ENCODE results near the gene EFS. TPM values are rescaled to one million over a fixed set of nuclear protein-coding genes. Genes with fewer than 3 reads are reported as not detected.
A peak's percentile ranks its signal among the peaks of the same experiment; 100 is the strongest.

EFS gene
- total and polyA plus RNA-seq, 2 experiments from 2014 or later = 16.7 to 36.6 TPM

DNA sequence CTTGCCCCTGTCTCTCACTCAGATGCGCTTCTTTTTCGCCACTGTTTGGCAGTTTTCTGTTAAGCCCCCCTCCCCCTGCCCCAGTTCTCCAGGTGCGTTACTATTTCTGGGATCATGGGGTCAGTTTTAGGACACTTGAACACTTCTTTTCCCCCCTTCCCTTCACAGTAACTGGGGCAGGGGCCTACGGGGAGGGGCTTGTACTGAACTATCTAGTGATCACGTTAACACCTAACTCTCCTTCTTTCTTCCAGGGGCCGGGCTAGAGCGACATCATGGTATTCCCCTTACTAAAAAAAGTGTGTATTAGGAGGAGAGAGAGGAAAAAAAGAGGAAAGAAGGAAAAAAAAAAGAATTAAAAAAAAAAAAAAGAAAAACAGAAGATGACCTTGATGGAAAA lies 40.0 kb downstream of the EFS start:
- H3K9me3 ChIP-seq (ENCODE audit: low read depth) = no peaks in the 10 kb centered on the region
- TF ChIP-seq, protein P1, sequence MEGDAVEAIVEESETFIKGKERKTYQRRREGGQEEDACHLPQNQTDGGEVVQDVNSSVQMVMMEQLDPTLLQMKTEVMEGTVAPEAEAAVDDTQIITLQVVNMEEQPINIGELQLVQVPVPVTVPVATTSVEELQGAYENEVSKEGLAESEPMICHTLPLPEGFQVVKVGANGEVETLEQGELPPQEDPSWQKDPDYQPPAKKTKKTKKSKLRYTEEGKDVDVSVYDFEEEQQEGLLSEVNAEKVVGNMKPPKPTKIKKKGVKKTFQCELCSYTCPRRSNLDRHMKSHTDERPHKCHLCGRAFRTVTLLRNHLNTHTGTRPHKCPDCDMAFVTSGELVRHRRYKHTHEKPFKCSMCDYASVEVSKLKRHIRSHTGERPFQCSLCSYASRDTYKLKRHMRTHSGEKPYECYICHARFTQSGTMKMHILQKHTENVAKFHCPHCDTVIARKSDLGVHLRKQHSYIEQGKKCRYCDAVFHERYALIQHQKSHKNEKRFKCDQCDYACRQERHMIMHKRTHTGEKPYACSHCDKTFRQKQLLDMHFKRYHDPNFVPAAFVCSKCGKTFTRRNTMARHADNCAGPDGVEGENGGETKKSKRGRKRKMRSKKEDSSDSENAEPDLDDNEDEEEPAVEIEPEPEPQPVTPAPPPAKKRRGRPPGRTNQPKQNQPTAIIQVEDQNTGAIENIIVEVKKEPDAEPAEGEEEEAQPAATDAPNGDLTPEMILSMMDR (IDR thresholded peaks at IDR 0.05; ENCODE audit: low read depth, low read length) = no peak
- peak overlapping the region; percentile 64 for H3K27ac ChIP-seq
- H3K4me3 ChIP-seq = no peak overlapping the region
- H3K4me1 ChIP-seq (ENCODE audit: low read depth) = peaks cover 15% of the 10 kb centered on the region
- H3K36me3 ChIP-seq = peaks cover 24% of the 10 kb centered on the region
- H3K27me3 ChIP-seq = no peaks in the 10 kb centered on the region
- DNase-seq (ENCODE audit: low read depth in 1 of 2, low spot score in 1 of 2) = no peak

DNA sequence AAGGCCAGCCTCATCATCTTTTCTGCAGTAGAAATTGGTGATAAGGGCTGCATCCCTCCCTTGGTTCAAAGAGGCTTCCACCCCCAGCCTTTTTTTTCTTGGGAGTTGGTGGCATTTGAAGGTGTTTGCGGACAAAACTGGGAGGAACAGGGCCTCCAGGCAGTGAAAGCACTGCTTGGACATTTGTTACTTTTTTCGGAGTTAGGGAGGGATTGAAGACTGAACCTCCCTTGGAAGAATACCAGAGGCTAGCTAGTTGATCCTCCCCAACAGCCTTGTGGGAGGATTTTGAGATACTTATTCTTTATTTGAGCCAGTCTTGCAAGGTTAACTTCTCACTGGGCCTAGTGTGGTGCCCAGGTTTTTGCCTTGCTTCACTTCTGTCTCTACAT lies 40.5 kb downstream of the EFS start:
- no peaks in the 10 kb centered on the region for H3K27me3 ChIP-seq
- TF ChIP-seq, protein P1 (IDR thresholded peaks at IDR 0.05; ENCODE audit: low read depth, low read length) = no peak
- H3K9me3 ChIP-seq (ENCODE audit: low read depth) = no peaks in the 10 kb centered on the region
- no peak for DNase-seq (ENCODE audit: low read depth in 1 of 2, low spot score in 1 of 2)
- H3K4me3 ChIP-seq = no peak overlapping the region
- H3K27ac ChIP-seq = peak overlapping the region; percentile 64
- peaks cover 24% of the 10 kb centered on the region for H3K36me3 ChIP-seq
- H3K4me1 ChIP-seq (ENCODE audit: low read depth) = peaks cover 15% of the 10 kb centered on the region

DNA sequence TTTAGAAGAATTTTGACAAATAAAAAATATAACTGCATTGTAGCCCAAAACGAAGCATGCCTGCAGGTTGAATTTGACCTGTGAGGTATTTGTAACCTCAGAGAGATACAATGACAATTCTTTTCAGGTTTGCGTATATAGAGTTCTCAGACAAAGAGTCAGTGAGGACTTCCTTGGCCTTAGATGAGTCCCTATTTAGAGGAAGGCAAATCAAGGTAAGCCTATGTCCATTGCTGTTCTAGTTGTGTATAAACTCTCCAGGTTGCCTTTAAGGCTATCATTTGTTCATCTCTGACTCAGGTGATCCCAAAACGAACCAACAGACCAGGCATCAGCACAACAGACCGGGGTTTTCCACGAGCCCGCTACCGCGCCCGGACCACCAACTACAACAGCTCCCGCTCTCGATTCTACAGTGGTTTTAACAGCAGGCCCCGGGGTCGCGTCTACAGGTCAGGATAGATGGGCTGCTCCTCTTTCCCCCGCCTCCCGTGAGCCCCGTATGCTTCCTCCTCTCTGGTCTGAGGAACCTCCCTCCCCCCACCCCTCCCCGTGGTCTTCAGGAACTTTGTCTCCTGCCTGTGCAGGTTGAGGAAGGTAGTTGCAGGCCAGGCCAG lies 41.0 kb downstream of the EFS start:
- H3K4me1 ChIP-seq (ENCODE audit: low read depth) = peaks cover 15% of the 10 kb centered on the region
- H3K27ac ChIP-seq = peak overlapping the region; percentile 99
- H3K4me3 ChIP-seq = no peak overlapping the region
- no peaks in the 10 kb centered on the region for H3K27me3 ChIP-seq
- no peak for DNase-seq (ENCODE audit: low read depth in 1 of 2, low spot score in 1 of 2)
- peaks cover 24% of the 10 kb centered on the region for H3K36me3 ChIP-seq
- TF ChIP-seq, protein P1 (IDR thresholded peaks at IDR 0.05; ENCODE audit: low read depth, low read length) = no peak
- H3K9me3 ChIP-seq (ENCODE audit: low read depth) = no peaks in the 10 kb centered on the region

DNA sequence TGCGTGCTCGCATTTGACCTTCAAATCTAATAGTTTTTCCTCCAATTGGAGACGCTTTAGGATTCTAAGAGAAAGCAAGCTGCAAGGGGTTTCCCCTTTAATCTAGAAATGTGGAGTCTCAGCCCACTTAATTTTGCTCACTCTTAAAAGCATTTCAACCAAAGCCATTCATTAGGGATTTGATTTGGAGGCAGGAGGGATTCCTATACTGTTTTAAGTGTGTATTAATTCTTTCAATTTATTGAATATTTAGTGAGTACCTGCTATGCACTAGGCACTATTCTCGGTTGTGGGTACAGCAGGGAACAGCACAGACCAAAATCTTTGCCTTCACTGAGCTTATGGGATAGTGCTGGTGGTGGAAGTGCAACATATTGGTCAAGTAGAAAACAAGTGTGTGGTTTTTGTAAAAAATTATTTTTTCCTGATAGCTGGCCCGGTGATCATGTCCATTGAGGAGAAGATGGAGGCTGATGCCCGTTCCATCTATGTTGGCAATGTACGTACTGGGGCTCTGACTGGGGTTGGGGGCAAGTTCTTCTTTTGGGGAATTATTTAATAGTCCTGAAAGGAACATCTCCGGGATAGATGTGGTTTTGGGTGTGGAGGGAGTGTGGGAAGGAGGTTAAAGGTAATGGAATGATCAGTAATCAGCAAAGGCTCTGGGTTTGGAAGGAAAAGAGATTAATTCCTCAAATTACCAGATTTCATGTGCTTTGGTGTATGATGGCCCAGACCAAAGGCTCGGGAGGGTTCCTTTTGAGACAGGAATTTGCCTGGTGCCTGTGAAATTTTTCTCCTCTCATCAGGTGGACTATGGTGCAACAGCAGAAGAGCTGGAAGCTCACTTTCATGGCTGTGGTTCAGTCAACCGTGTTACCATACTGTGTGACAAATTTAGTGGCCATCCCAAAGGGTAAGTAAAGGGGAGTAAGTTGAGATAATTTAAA lies 42.1 kb downstream of the EFS start:
- peaks cover 24% of the 10 kb centered on the region for H3K36me3 ChIP-seq
- H3K27me3 ChIP-seq = no peaks in the 10 kb centered on the region
- peaks cover 15% of the 10 kb centered on the region for H3K4me1 ChIP-seq (ENCODE audit: low read depth)
- peak overlapping the region; percentile 97 for H3K4me3 ChIP-seq
- H3K27ac ChIP-seq = peak overlapping the region; percentile 99
- TF ChIP-seq, protein P1 (IDR thresholded peaks at IDR 0.05; ENCODE audit: low read depth, low read length) = no peak
- DNase-seq (ENCODE audit: low read depth in 1 of 2, low spot score in 1 of 2) = no peak
- H3K9me3 ChIP-seq (ENCODE audit: low read depth) = no peaks in the 10 kb centered on the region

DNA sequence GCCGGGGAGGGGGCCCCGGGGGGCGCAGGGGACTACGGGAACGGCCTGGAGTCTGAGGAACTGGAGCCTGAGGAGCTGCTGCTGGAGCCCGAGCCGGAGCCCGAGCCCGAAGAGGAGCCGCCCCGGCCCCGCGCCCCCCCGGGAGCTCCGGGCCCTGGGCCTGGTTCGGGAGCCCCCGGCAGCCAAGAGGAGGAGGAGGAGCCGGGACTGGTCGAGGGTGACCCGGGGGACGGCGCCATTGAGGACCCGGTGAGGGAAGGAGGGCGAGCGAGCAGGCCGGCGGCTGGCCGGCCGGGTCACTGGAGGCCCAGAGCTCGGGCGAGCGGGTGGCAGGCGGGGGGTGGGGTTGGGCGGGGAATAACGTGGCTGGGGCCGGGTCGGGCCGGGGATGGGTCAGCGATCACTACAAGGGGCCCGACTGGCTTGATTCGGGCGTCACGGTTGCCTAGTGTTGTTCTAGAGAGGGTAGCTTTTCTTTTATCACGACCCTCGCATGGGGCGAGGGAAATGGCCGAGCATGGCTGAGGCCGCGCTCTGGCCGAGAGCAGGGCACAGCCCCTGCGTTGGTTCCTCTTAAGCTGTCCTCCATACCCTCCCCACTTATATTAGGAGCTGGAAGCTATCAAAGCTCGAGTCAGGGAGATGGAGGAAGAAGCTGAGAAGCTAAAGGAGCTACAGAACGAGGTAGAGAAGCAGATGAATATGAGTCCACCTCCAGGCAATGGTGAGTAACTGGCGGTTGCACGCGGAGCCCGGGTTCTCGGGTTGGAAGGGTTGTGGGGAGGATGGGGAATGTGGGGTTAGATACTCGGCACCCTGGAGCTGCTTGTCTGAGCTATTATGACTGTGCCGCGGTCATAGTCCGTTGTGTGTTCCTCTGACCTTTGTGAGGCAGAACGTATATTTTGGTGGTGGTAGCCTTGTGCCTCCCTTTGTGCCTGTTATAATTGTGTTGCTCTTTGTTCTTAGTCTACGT lies 43.1 kb downstream of the EFS start:
- peak; percentile 59 to 67 for DNase-seq (ENCODE audit: low read depth in 1 of 2, low spot score in 1 of 2)
- Histone ChIP-seq H3K9me3 (ENCODE audit: low read depth) (no peaks in the 10 kb centered on the region), H3K4me3 (peak overlapping the region; percentile 97), H3K4me1 (ENCODE audit: low read depth) (peaks cover 15% of the 10 kb centered on the region), H3K27me3 (no peaks in the 10 kb centered on the region), H3K27ac (peak overlapping the region; percentile 99), H3K36me3 (peaks cover 24% of the 10 kb centered on the region)
- TF ChIP-seq, protein P1 (IDR thresholded peaks at IDR 0.05; ENCODE audit: low read depth, low read length) = no peak
